Thyroid gland (tissue), 4 donors: ENCODE results near the gene ACOT4. TPM values are rescaled to one million over a fixed set of nuclear protein-coding genes. Genes with fewer than 3 reads are reported as not detected.
A peak's percentile ranks its signal among the peaks of the same experiment; 100 is the strongest.
"Not testable (repeated sequence)": the region's sequence is repeated elsewhere in the genome, so short reads cannot be mapped to it uniquely, and the experiment has no call there.

Source experiments
- DNase-seq, 2 donors: peaks; one replicate each; pipeline ENCODE4 v3.0.0-alpha.2; 2019
- H3K27ac ChIP-seq, 3 donors: fragments of 200-600 bp; sonication (generic); 1 replicate in 2 of 3; 2 replicates in 1 of 3; pipeline ENCODE4 v1.5.1; 2016 to 2019; ENCODE audit warnings: mild to moderate bottlenecking in 1 of 3, moderate library complexity in 1 of 3
- H3K27me3 ChIP-seq: fragments of 200-600 bp; sonication (generic); one replicate; pipeline ENCODE4 v1.5.1; 2019
- H3K36me3 ChIP-seq, 2 donors: fragments of 200-600 bp; sonication (generic); one replicate each; pipeline ENCODE4 v1.5.1; 2016 to 2019
- H3K4me1 ChIP-seq, 2 donors: fragments of 200-600 bp; sonication (generic); one replicate each; pipeline ENCODE4 v1.5.1; 2017 to 2019
- H3K4me3 ChIP-seq, 3 donors: fragments of 200-600 bp; sonication (generic); replicated peaks in 1 of 3; 1 replicate in 2 of 3; 2 replicates in 1 of 3; pipeline ENCODE4 v1.5.1; 2016; ENCODE audit warnings: mild to moderate bottlenecking in 1 of 3
- H3K9me3 ChIP-seq: fragments of 200-600 bp; sonication (generic); one replicate; pipeline ENCODE4 v1.5.1; 2017
- CTCF ChIP-seq, 6 experiments: fragments of 200-600 bp in 3 of 6; fragments of 450-650 bp in 3 of 6; sonication (generic) in 3 of 6; IDR thresholded peaks; one replicate each; pipeline ENCODE4 v1.5.1; 2016 to 2019; ENCODE audit warnings: antibody characterized with exemption in 6 of 6, mild to moderate bottlenecking in 2 of 6, inconsistent platforms in 1 of 6, moderate library complexity in 1 of 6
- POLR2A ChIP-seq, 2 donors: fragments of 450-650 bp; IDR thresholded peaks; one replicate each; pipeline ENCODE4 v1.6.1; 2017; ENCODE audit warnings: antibody characterized with exemption in 2 of 2, mild to moderate bottlenecking in 2 of 2, moderate library complexity in 1 of 2
- WGBS, 2 donors: methylation state at CpG; one replicate each; pipeline ENCODE4 v1.1.5; 2017; 5-methylcytosine and 5-hydroxymethylcytosine counted together
- intact Hi-C: fragments of 100-400 bp; cut with DNase I; formaldehyde crosslinking; loops from one replicate; pipeline ENCODE4 v1.15.1; 2023
- total RNA-seq, 4 donors: library from RNA; depleted of rRNA; stranded (reverse); fragments of >200 nt; gene quantifications; one replicate each; pipeline ENCODE4 v1.2.3, GENCODE V29; 2016

Gene ACOT4
- total RNA-seq, 4 donors from 2014 or later = 1.1 to 2.9 (median 1.4) TPM

GRCh38 chr14:73566935-73567334 lies 24.7 kb upstream of the ACOT4 start:
- WGBS, 2 donors = 95 to 99% methylated on average over 4 to 6 of the region's 6 CpGs
- H3K4me1 ChIP-seq = peaks cover 16 to 24% of the 10 kb centered on the region in 2 donors
- not testable (repeated sequence) for H3K27ac ChIP-seq, H3K27me3 ChIP-seq, H3K4me3 ChIP-seq, DNase-seq, H3K36me3 ChIP-seq, H3K9me3 ChIP-seq
- intact Hi-C loops = loop anchor here (10.0 kb wide), 2 partner anchors 52 to 68 kb away; no protein-coding TSS in a partner anchor

GRCh38 chr14:73567358-73567757 lies 24.3 kb upstream of the ACOT4 start:
- no peaks in the 10 kb centered on the region for H3K36me3 ChIP-seq
- WGBS, 2 donors = 84 to 85% methylated on average over 7 of the region's 7 CpGs
- TF ChIP-seq POLR2A (IDR thresholded peaks at IDR 0.05) (no peak), CTCF (IDR thresholded peaks at IDR 0.05) (no peak)
- no peak for DNase-seq
- H3K9me3 ChIP-seq = no peaks in the 10 kb centered on the region
- H3K4me1 ChIP-seq = peaks cover 16 to 24% of the 10 kb centered on the region in 2 donors
- no peaks in the 10 kb centered on the region for H3K27me3 ChIP-seq
- H3K27ac ChIP-seq = no peak overlapping the region
- no peak overlapping the region for H3K4me3 ChIP-seq
- intact Hi-C loops = loop anchor here (10.0 kb wide), 2 partner anchors 53 to 67 kb away; no protein-coding TSS in a partner anchor

GRCh38 chr14:73567951-73568885 lies 23.5 kb upstream of the ACOT4 start:
- whole genome bisulfite sequencing, 2 donors = 63 to 66% methylated on average over 16 of the region's 16 CpGs
- intact Hi-C loops = loop anchor here (10.0 kb wide), 2 partner anchors 53 to 67 kb away; no protein-coding TSS in a partner anchor
- no peak for DNase-seq
- H3K9me3 ChIP-seq = no peaks in the 10 kb centered on the region
- peaks cover 16 to 24% of the 10 kb centered on the region in 2 donors for H3K4me1 ChIP-seq
- H3K27ac ChIP-seq = peak overlapping the region; percentile 89 to 94 (median 92)
- H3K36me3 ChIP-seq = no peaks in the 10 kb centered on the region
- peak overlapping the region in 1 of 3 donors; percentile 57 for H3K4me3 ChIP-seq
- no peaks in the 10 kb centered on the region for H3K27me3 ChIP-seq
- no peak for TF ChIP-seq CTCF (IDR thresholded peaks at IDR 0.05)
- no peak for TF ChIP-seq POLR2A (IDR thresholded peaks at IDR 0.05)

GRCh38 chr14:73568886-73569184 lies 22.8 kb upstream of the ACOT4 start:
- not testable (repeated sequence) for H3K36me3 ChIP-seq, H3K27me3 ChIP-seq, DNase-seq, H3K9me3 ChIP-seq
- Histone ChIP-seq H3K4me3 (peak overlapping the region in 2 of 3 donors; percentile 47 to 57), H3K27ac (peak overlapping the region; percentile 89 to 94 (median 92)), H3K4me1 (peaks cover 16 to 24% of the 10 kb centered on the region in 2 donors)
- intact Hi-C loops = loop anchor here (10.0 kb wide), 2 partner anchors 54 to 66 kb away; no protein-coding TSS in a partner anchor
- WGBS, 2 donors = 12 to 46% methylated on average over 2 to 4 of the region's 4 CpGs

GRCh38 chr14:73569185-73569958 lies 22.3 kb upstream of the ACOT4 start, which contains the start of gene ACOT2:
Gene ACOT2 (plus strand): TSS chr14:73569213. CDS start chr14:73569241, 28 bp downstream.
- not testable (repeated sequence) for H3K36me3 ChIP-seq, H3K27me3 ChIP-seq, H3K9me3 ChIP-seq
- 0% methylated on average over 5 to 31 of the region's 83 CpGs for WGBS, 2 donors
- Histone ChIP-seq H3K4me1 (peaks cover 16 to 24% of the 10 kb centered on the region in 2 donors), H3K4me3 (peak within 1 kb of the TSS in 2 of 3 donors; percentile 47 to 57), H3K27ac (peak within 1 kb of the TSS; percentile 89 to 94 (median 92))
- TF ChIP-seq CTCF (IDR thresholded peaks at IDR 0.05) (peak in 1 of 6 experiments; percentile 11), POLR2A (IDR thresholded peaks at IDR 0.05) (peak in 1 of 2 donors; percentile 63)
- peak; percentile 61 to 78 for DNase-seq
- intact Hi-C loops = loop anchor here (10.0 kb wide), 2 partner anchors 55 to 65 kb away; no protein-coding TSS in a partner anchor
